ENCODE measurements around the gene IL17REL. TPM values are rescaled to one million over a fixed set of nuclear protein-coding genes. Genes with fewer than 3 reads are reported as not detected.

The IL17REL gene
- total RNA-seq, 1 donor from 2014 or later = not detected

GRCh38 chr22:49956418-49956770, 56.2 kb downstream of the IL17REL start:
- intact Hi-C loops (cut with DNase I) = no loop called here
- no peak for TF ChIP-seq CTCF (IDR thresholded peaks at IDR 0.05)
- no peak for TF ChIP-seq POLR2AphosphoS5 (IDR thresholded peaks at IDR 0.05; ENCODE audit: insufficient read depth in 1 of 2, low read depth in 1 of 2)

DNA sequence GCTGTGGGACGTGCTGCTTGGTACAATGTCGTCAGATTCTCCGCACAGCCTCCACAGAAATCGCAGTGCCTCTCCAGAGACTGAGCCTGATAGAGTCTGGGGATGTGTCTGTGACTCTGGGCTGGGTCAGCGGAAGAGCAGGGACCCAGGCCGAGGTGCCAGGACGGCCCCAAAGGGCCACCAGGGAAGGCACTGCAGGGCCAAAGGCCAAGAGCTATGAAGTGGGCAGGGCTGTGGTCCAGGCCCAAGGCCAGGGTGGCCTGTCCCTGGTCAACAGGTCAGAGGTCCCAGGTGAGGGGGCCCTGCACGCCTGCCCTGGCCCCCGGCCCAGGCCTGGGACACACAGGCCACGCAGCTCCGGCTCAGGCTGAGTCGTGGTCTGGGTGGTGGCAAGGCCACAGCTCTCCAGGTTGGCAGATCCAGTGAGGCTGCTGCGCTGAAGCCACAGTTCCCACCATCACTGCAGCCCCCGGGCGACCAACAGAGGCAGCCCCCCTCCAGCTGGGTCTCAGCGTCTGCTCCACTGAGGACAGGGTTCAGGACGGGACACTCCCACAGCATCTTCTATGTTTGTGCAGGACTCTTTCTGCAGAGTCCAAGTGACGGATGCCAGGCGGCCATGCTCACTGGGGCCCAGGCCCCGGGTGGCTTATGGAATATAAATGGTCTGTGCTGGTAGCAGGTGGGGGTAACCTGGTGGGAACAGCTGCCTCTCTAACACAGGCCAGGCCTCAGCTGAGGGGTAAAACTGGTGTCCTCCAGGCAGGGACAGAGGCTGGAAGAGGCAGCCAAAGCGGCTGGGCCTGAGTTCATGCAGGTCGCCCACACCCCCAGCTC, 56.8 kb downstream of the IL17REL start:
- no peaks in the 10 kb centered on the region for H3K27me3 ChIP-seq
- H3K27ac ChIP-seq = no peak overlapping the region
- no peak overlapping the region for H3K4me3 ChIP-seq
- H3K4me1 ChIP-seq = peaks cover 43% of the 10 kb centered on the region
- no peak for TF ChIP-seq CTCF (IDR thresholded peaks at IDR 0.05)
- TF ChIP-seq POLR2AphosphoS5 (IDR thresholded peaks at IDR 0.05; ENCODE audit: insufficient read depth in 1 of 2, low read depth in 1 of 2) = no peak
- no peak for TF ChIP-seq POLR2A (IDR thresholded peaks at IDR 0.05)
- intact Hi-C loops (cut with DNase I) = no loop called here
- DNase-seq (ENCODE audit: extremely low spot score in 2 of 2) = no peak
- H3K9me3 ChIP-seq = no peaks in the 10 kb centered on the region
- no peaks in the 10 kb centered on the region for H3K36me3 ChIP-seq

More at GRCh38 chr22:49956418-49956770, 56.2 kb downstream of the IL17REL start:
- DNase-seq (ENCODE audit: extremely low spot score in 2 of 2) = no peak
- no peaks in the 10 kb centered on the region for H3K27me3 ChIP-seq
- no peak overlapping the region for H3K27ac ChIP-seq
- H3K36me3 ChIP-seq = peaks cover 0 to 1% of the 10 kb centered on the region in 2 donors
- peaks cover 40% of the 10 kb centered on the region for H3K4me1 ChIP-seq
- H3K9me3 ChIP-seq = no peaks in the 10 kb centered on the region
- H3K4me3 ChIP-seq = no peak overlapping the region

- no peak for DNase-seq (ENCODE audit: extremely low spot score in 2 of 2)
- no peaks in the 10 kb centered on the region for H3K36me3 ChIP-seq
- TF ChIP-seq CTCF (IDR thresholded peaks at IDR 0.05) = no peak
- TF ChIP-seq POLR2A (IDR thresholded peaks at IDR 0.05) = no peak
- TF ChIP-seq POLR2AphosphoS5 (IDR thresholded peaks at IDR 0.05; ENCODE audit: insufficient read depth in 1 of 2, low read depth in 1 of 2) = no peak
- H3K27me3 ChIP-seq = no peaks in the 10 kb centered on the region
- intact Hi-C loops (cut with DNase I) = no loop called here
- H3K27ac ChIP-seq = no peak overlapping the region
- H3K4me1 ChIP-seq = peaks cover 50% of the 10 kb centered on the region
- no peak overlapping the region for H3K4me3 ChIP-seq
- H3K9me3 ChIP-seq = no peaks in the 10 kb centered on the region
Measured at GRCh38 chr22:49954991-49955580, 57.5 kb downstream of the IL17REL start.

- no peak for DNase-seq (ENCODE audit: extremely low spot score in 2 of 2)
- H3K27ac ChIP-seq = no peak overlapping the region
- peaks cover 51% of the 10 kb centered on the region for H3K4me1 ChIP-seq
- no peak for TF ChIP-seq POLR2A (IDR thresholded peaks at IDR 0.05)
- no peak for TF ChIP-seq CTCF (IDR thresholded peaks at IDR 0.05)
- TF ChIP-seq POLR2AphosphoS5 (IDR thresholded peaks at IDR 0.05; ENCODE audit: insufficient read depth in 1 of 2, low read depth in 1 of 2) = no peak
- intact Hi-C loops (cut with DNase I) = no loop called here
- H3K4me3 ChIP-seq = no peak overlapping the region
- no peaks in the 10 kb centered on the region for H3K36me3 ChIP-seq
- no peaks in the 10 kb centered on the region for H3K27me3 ChIP-seq
- no peaks in the 10 kb centered on the region for H3K9me3 ChIP-seq
Measured at GRCh38 chr22:49954354-49954753, 58.2 kb downstream of the IL17REL start.
